Natural killer cell (primary cell): ENCODE results near the gene ATP2A3. TPM values are rescaled to one million over a fixed set of nuclear protein-coding genes. Genes with fewer than 3 reads are reported as not detected.

ENCODE experiments used
- ATAC-seq, 3 donors: fragments of 150-1000 bp in 2 of 3; fragments of 200-7000 bp in 1 of 3; cut with Tn5 transposase; 1 replicate in 1 of 3; 2 replicates in 2 of 3; pipeline ENCODE4 v1.10.0; 2021; ENCODE audit warnings: mild to moderate bottlenecking in 2 of 3, moderate library complexity in 2 of 3
- DNase-seq, 2 donors: peaks; one replicate each; pipeline versions ENCODE4 v3.0.0 to v3.0.0-alpha.2; 2013 to 2021; ENCODE audit warnings: mixed read lengths in 1 of 2
- H3K27ac ChIP-seq: one replicate; pipeline ENCODE4 v1.5.1; 2013; ENCODE audit warnings: mild to moderate bottlenecking, low read length
- H3K27me3 ChIP-seq: one replicate; pipeline ENCODE4 v1.6.1; 2013; ENCODE audit warnings: low read length; ENCODE audit not compliant: control insufficient read depth, insufficient read depth
- H3K36me3 ChIP-seq: one replicate; pipeline ENCODE4 v1.6.1; 2013; ENCODE audit warnings: low read length; ENCODE audit not compliant: control insufficient read depth, insufficient read depth
- H3K4me1 ChIP-seq: one replicate; pipeline ENCODE4 v1.6.1; 2013; ENCODE audit warnings: low read length; ENCODE audit not compliant: control insufficient read depth, insufficient read depth
- H3K4me3 ChIP-seq: one replicate; pipeline ENCODE4 v1.5.1; 2013; ENCODE audit warnings: low read length
- H3K9me3 ChIP-seq: one replicate; pipeline ENCODE4 v1.6.1; 2013; ENCODE audit warnings: low read length; ENCODE audit not compliant: control insufficient read depth, insufficient read depth
- H3K27ac Mint-ChIP-seq, 2 donors: one replicate each; pipeline ENCODE4 v1.8.0; 2022; ENCODE audit warnings: mild to moderate bottlenecking in 2 of 2, mixed read lengths in 2 of 2, moderate library complexity in 1 of 2
- H3K27me3 Mint-ChIP-seq, 2 donors: one replicate each; pipeline ENCODE4 v1.8.0; 2022; ENCODE audit warnings: low read depth in 2 of 2, mixed read lengths in 2 of 2
- H3K36me3 Mint-ChIP-seq: one replicate; pipeline ENCODE4 v1.8.0; 2022; ENCODE audit warnings: mixed read lengths
- H3K4me1 Mint-ChIP-seq, 2 donors: one replicate each; pipeline ENCODE4 v1.8.0; 2022; ENCODE audit warnings: mixed read lengths in 2 of 2
- H3K4me3 Mint-ChIP-seq: one replicate; pipeline ENCODE4 v1.8.0; 2022; ENCODE audit warnings: mild to moderate bottlenecking, moderate library complexity, mixed read lengths
- H3K9me3 Mint-ChIP-seq, 2 donors: one replicate each; pipeline ENCODE4 v1.8.0; 2022; ENCODE audit warnings: mixed read lengths in 2 of 2
- CTCF ChIP-seq: fragments of 200-600 bp; IDR thresholded peaks from one replicate; pipeline ENCODE4 v1.8.0; 2022; ENCODE audit warnings: antibody characterized with exemption
- WGBS: methylation state at CpG from one replicate; pipeline ENCODE4 v1.1.7; 2013; ENCODE audit warnings: missing lambda C conversion rate; ENCODE audit not compliant: insufficient coverage; 5-methylcytosine and 5-hydroxymethylcytosine counted together
- intact Hi-C: fragments of 100-400 bp; cut with micrococcal nuclease; formaldehyde crosslinking; loops from one replicate; pipeline ENCODE4 v1.14.2; 2022
- total RNA-seq, 4 donors: library from RNA; stranded (reverse); fragments of 120-200 nt in 1 of 4; gene quantifications; one replicate each; pipeline versions ENCODE4 v1.2.3 to v1.2.4, GENCODE V29; 2013 to 2022

Gene ATP2A3
- total RNA-seq, result 100 to 1,000 TPM; 326 to 397 (median 377) TPM
- 120 TPM for total RNA-seq (2013)

GRCh38 chr17:3964203-3965117, at the start of gene ATP2A3:
Gene ATP2A3, minus strand, starts transcription at chr17:3964437. Its CDS starts 146 bp downstream, at chr17:3964291.
- Mint-ChIP-seq H3K4me1 (peaks cover 37 to 52% of the 10 kb centered on the region in 2 donors), H3K4me3 (peak within 1 kb of the TSS; percentile 91), H3K27ac (peak within 1 kb of the TSS; percentile 84 to 90), H3K9me3 (no peaks in the 10 kb centered on the region), H3K27me3 (no peaks in the 10 kb centered on the region), H3K36me3 (no peaks in the 10 kb centered on the region)
- under 1% methylated on average over 90 of the region's 92 CpGs for WGBS
- no peak for TF ChIP-seq CTCF
- intact Hi-C loops, result loop anchor here (5.0 kb wide), 1 partner anchor 72 kb away; the partner anchor contains the start of gene CAMKK1
- ATAC-seq (peak; percentile 82 to 84 (median 84)), DNase-seq (peak; percentile 63 to 83)
- Histone ChIP-seq H3K9me3 (no peaks in the 10 kb centered on the region), H3K4me3 (peak within 1 kb of the TSS; percentile 94), H3K36me3 (peaks cover 5% of the 10 kb centered on the region), H3K4me1 (peaks cover 69% of the 10 kb centered on the region), H3K27ac (peak within 1 kb of the TSS; percentile 77), H3K27me3 (no peaks in the 10 kb centered on the region)

GRCh38 chr17:4010754-4011153, 46.5 kb upstream of the ATP2A3 start:
- no peaks in the 10 kb centered on the region for H3K9me3 ChIP-seq
- Mint-ChIP-seq H3K27ac (no peak overlapping the region), H3K4me1 (no peaks in the 10 kb centered on the region), H3K36me3 (peaks cover 11% of the 10 kb centered on the region), H3K27me3 (no peaks in the 10 kb centered on the region), H3K9me3 (no peaks in the 10 kb centered on the region), H3K4me3 (no peak overlapping the region)
- DNase-seq (no peak), ATAC-seq (no peak)
- intact Hi-C loops, result no loop called here
- TF ChIP-seq CTCF, result no peak
- no peak overlapping the region for H3K27ac ChIP-seq
- WGBS, result 78% methylated on average over 1 of the region's 2 CpGs
- no peaks in the 10 kb centered on the region for H3K27me3 ChIP-seq
- peaks cover 90% of the 10 kb centered on the region for H3K36me3 ChIP-seq
- H3K4me1 ChIP-seq, result no peaks in the 10 kb centered on the region
- no peak overlapping the region for H3K4me3 ChIP-seq

GRCh38 chr17:4009186-4009785, 45.0 kb upstream of the ATP2A3 start:
- H3K27ac Mint-ChIP-seq, result no peak overlapping the region
- ATAC-seq (no peak), DNase-seq (no peak)
- no peak for TF ChIP-seq CTCF
- H3K4me3 Mint-ChIP-seq, result no peak overlapping the region
- peaks cover 0 to 7% of the 10 kb centered on the region in 2 donors for H3K4me1 Mint-ChIP-seq
- Histone ChIP-seq H3K4me1 (peaks cover 6% of the 10 kb centered on the region), H3K27ac (no peak overlapping the region), H3K27me3 (no peaks in the 10 kb centered on the region), H3K9me3 (no peaks in the 10 kb centered on the region), H3K36me3 (peaks cover 84% of the 10 kb centered on the region), H3K4me3 (no peak overlapping the region)
- H3K27me3 Mint-ChIP-seq, result no peaks in the 10 kb centered on the region
- H3K9me3 Mint-ChIP-seq, result no peaks in the 10 kb centered on the region
- WGBS, result 97% methylated on average over 17 of the region's 17 CpGs
- H3K36me3 Mint-ChIP-seq, result peaks cover 2% of the 10 kb centered on the region
- intact Hi-C loops, result loop anchor here (10.0 kb wide), 1 partner anchor 274 kb away; no protein-coding TSS in a partner anchor
